ENCODE measurements around the gene TNFAIP8L3.
"Not testable (repeated sequence)": the region's sequence is repeated elsewhere in the genome, so short reads cannot be mapped to it uniquely, and the experiment has no call there.

TNFAIP8L3 gene

DNA sequence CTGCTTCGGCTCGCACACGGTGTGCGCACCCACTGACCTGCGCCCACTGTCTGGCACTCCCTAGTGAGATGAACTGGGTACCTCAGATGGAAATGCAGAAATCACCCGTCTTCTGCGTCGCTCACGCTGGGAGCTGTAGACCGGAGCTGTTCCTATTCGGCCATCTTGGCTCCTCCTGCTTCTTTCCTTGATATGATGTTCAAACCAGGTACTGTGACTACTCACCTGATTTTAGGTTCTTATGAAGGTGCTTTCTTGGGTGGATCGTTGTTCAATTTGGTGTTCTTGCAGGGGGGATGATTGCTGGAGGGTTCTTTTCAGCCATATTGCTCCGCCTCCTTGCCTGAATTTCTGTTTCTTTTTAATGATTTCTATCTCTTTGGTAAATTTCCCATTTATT, 57.2 kb downstream of the TNFAIP8L3 start:
- not testable (repeated sequence) for H3K79me1 ChIP-seq (ENCODE audit: low read depth, low read length); H2BK15ac ChIP-seq (ENCODE audit: low read length); H3K4me1 ChIP-seq (ENCODE audit: control insufficient read depth in 2 of 2, insufficient read depth in 1 of 2, low read depth in 1 of 2, low read length in 2 of 2); H3K27ac ChIP-seq (replicated peaks; ENCODE audit: low read length); H4K8ac ChIP-seq (ENCODE audit: low read depth, low read length); H3K27me3 ChIP-seq (ENCODE audit: control insufficient read depth in 3 of 3, insufficient read depth in 3 of 3, low read depth in 1 of 3, low read length in 3 of 3); H3K9me3 ChIP-seq (replicated peaks in 1 of 2; ENCODE audit: control insufficient read depth in 2 of 2, insufficient read depth in 1 of 2, low read depth in 1 of 2, low read length in 2 of 2); H3K23ac ChIP-seq (ENCODE audit: low read depth, low read length, poor library complexity); H2AK5ac ChIP-seq (ENCODE audit: low read depth, low read length); H2BK12ac ChIP-seq (ENCODE audit: low read length); H2BK120ac ChIP-seq (ENCODE audit: low read depth, low read length); H3K14ac ChIP-seq (ENCODE audit: low read length); H2BK5ac ChIP-seq (ENCODE audit: low read length); H3K4ac ChIP-seq (ENCODE audit: low read length); H4K91ac ChIP-seq (ENCODE audit: low read depth, low read length, poor library complexity); H3K9ac ChIP-seq (ENCODE audit: low read depth, low read length, poor library complexity); H3K36me3 ChIP-seq (replicated peaks in 1 of 2; ENCODE audit: control insufficient read depth in 2 of 2, insufficient read depth in 2 of 2, low read length in 2 of 2); H3K18ac ChIP-seq (ENCODE audit: low read length); DNase-seq (ENCODE audit: low spot score); H3K4me2 ChIP-seq (ENCODE audit: insufficient read depth, low read length, poor library complexity, severe bottlenecking)
- Histone ChIP-seq H2AFZ (ENCODE audit: low read length) (peak overlapping the region; percentile 69), H3K4me3 (ENCODE audit: low read length in 2 of 2) (peak overlapping the region in 1 of 2 donors; percentile 21)
- WGBS, 2 donors (ENCODE audit: extremely low coverage in 2 of 2, insufficient read length in 2 of 2, insufficient replicate concordance in 1 of 2): no CpG with 5 or more reads among the region's 13 CpGs

DNA sequence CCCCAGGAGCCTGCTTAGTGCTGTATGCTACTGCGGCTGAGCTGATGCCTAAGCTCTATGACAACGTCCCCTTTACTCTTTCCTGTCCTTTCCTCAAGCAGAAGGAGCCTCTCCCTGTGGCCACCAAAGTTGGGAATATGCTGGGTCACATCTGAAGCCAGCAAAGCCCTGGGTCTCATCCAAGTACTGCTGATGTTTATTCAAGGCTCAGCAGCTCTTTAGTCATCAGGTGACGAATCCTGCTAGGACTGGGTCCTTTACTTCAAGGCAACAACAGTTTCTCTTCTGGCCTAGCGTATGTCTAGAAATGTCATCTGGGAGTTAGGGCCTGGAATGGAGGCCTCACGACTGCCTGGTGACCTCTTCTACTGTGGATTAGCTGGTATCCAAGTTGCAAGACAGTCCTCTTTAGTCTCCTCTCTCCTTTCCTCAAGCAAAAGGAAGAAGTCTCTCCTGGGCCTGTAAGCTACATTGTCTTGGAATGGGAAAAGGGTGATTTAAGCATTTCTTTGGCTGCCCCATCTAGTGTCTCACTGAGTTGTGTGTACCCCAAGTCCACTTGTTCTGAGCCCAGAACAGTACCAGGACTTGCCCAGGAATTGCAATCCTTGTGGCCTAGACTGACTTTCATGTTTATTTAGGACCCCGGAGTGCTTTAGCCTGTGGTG, 63.9 kb downstream of the TNFAIP8L3 start:
- Histone ChIP-seq H2BK120ac (ENCODE audit: low read depth, low read length) (no peak overlapping the region), H4K8ac (ENCODE audit: low read depth, low read length) (no peak overlapping the region), H3K4me2 (ENCODE audit: insufficient read depth, low read length, poor library complexity, severe bottlenecking) (no peak overlapping the region), H3K9me3 (replicated peaks in 1 of 2; ENCODE audit: control insufficient read depth in 2 of 2, insufficient read depth in 1 of 2, low read depth in 1 of 2, low read length in 2 of 2) (peaks cover 0 to 5% of the 10 kb centered on the region in 2 donors), H3K36me3 (replicated peaks in 1 of 2; ENCODE audit: control insufficient read depth in 2 of 2, insufficient read depth in 2 of 2, low read length in 2 of 2) (no peaks in the 10 kb centered on the region), H3K4me3 (ENCODE audit: low read length in 2 of 2) (peak overlapping the region in 1 of 2 donors; percentile 16), H3K23ac (ENCODE audit: low read depth, low read length, poor library complexity) (no peak overlapping the region), H3K79me1 (ENCODE audit: low read depth, low read length) (no peaks in the 10 kb centered on the region), H2BK5ac (ENCODE audit: low read length) (no peak overlapping the region), H3K27ac (replicated peaks; ENCODE audit: low read length) (no peak overlapping the region), H3K27me3 (ENCODE audit: control insufficient read depth in 3 of 3, insufficient read depth in 3 of 3, low read depth in 1 of 3, low read length in 3 of 3) (no peaks in the 10 kb centered on the region), H3K14ac (ENCODE audit: low read length) (no peak overlapping the region), H4K91ac (ENCODE audit: low read depth, low read length, poor library complexity) (no peak overlapping the region), H2AFZ (ENCODE audit: low read length) (no peak overlapping the region), H2BK12ac (ENCODE audit: low read length) (no peak overlapping the region), H3K9ac (ENCODE audit: low read depth, low read length, poor library complexity) (no peak overlapping the region), H2BK15ac (ENCODE audit: low read length) (no peak overlapping the region), H2AK5ac (ENCODE audit: low read depth, low read length) (no peak overlapping the region), H3K18ac (ENCODE audit: low read length) (no peak overlapping the region), H3K4me1 (ENCODE audit: control insufficient read depth in 2 of 2, insufficient read depth in 1 of 2, low read depth in 1 of 2, low read length in 2 of 2) (no peaks in the 10 kb centered on the region), H3K4ac (ENCODE audit: low read length) (no peak overlapping the region)
- no CpG with 5 or more reads among the region's 6 CpGs for WGBS, 2 donors (ENCODE audit: extremely low coverage in 2 of 2, insufficient read length in 2 of 2, insufficient replicate concordance in 1 of 2)
- no peak for DNase-seq (ENCODE audit: low spot score)

DNA sequence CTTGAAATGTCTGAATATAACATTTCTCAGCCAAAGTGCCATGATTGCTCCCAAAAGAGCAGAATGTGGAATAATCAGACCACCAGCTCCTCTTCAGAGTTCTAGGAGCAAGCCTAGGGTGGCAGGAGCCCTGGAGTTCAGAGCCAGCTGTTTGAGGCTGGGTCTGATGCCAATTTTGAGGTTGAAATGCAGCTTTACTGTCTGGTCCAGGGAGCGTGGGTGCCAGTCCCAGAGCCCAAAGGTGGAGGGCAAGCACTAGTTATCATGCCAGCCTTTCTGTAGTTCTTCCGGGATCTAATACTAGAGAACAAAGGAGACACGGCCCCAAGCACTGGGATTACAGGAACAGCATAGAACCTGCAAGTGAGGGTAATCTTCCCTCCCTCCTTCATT, 69.3 kb downstream of the TNFAIP8L3 start:
- Histone ChIP-seq H3K4me2 (ENCODE audit: insufficient read depth, low read length, poor library complexity, severe bottlenecking) (no peak overlapping the region), H3K27ac (replicated peaks; ENCODE audit: low read length) (no peak overlapping the region), H3K4me3 (ENCODE audit: low read length in 2 of 2) (no peak overlapping the region), H2AK5ac (ENCODE audit: low read depth, low read length) (no peak overlapping the region), H3K18ac (ENCODE audit: low read length) (no peak overlapping the region), H2BK120ac (ENCODE audit: low read depth, low read length) (no peak overlapping the region), H3K9me3 (replicated peaks in 1 of 2; ENCODE audit: control insufficient read depth in 2 of 2, insufficient read depth in 1 of 2, low read depth in 1 of 2, low read length in 2 of 2) (peaks cover 0 to 5% of the 10 kb centered on the region in 2 donors), H2BK12ac (ENCODE audit: low read length) (no peak overlapping the region), H3K4ac (ENCODE audit: low read length) (no peak overlapping the region), H4K91ac (ENCODE audit: low read depth, low read length, poor library complexity) (no peak overlapping the region), H2BK5ac (ENCODE audit: low read length) (no peak overlapping the region), H3K23ac (ENCODE audit: low read depth, low read length, poor library complexity) (no peak overlapping the region), H2AFZ (ENCODE audit: low read length) (no peak overlapping the region), H2BK15ac (ENCODE audit: low read length) (no peak overlapping the region), H4K8ac (ENCODE audit: low read depth, low read length) (no peak overlapping the region), H3K9ac (ENCODE audit: low read depth, low read length, poor library complexity) (no peak overlapping the region), H3K79me1 (ENCODE audit: low read depth, low read length) (no peaks in the 10 kb centered on the region), H3K36me3 (replicated peaks in 1 of 2; ENCODE audit: control insufficient read depth in 2 of 2, insufficient read depth in 2 of 2, low read length in 2 of 2) (no peaks in the 10 kb centered on the region), H3K4me1 (ENCODE audit: control insufficient read depth in 2 of 2, insufficient read depth in 1 of 2, low read depth in 1 of 2, low read length in 2 of 2) (no peaks in the 10 kb centered on the region), H3K27me3 (ENCODE audit: control insufficient read depth in 3 of 3, insufficient read depth in 3 of 3, low read depth in 1 of 3, low read length in 3 of 3) (no peaks in the 10 kb centered on the region), H3K14ac (ENCODE audit: low read length) (no peak overlapping the region)
- no peak for DNase-seq (ENCODE audit: low spot score)
- no CpG with 5 or more reads among the region's 3 CpGs for WGBS, 2 donors (ENCODE audit: extremely low coverage in 2 of 2, insufficient read length in 2 of 2, insufficient replicate concordance in 1 of 2)

DNA sequence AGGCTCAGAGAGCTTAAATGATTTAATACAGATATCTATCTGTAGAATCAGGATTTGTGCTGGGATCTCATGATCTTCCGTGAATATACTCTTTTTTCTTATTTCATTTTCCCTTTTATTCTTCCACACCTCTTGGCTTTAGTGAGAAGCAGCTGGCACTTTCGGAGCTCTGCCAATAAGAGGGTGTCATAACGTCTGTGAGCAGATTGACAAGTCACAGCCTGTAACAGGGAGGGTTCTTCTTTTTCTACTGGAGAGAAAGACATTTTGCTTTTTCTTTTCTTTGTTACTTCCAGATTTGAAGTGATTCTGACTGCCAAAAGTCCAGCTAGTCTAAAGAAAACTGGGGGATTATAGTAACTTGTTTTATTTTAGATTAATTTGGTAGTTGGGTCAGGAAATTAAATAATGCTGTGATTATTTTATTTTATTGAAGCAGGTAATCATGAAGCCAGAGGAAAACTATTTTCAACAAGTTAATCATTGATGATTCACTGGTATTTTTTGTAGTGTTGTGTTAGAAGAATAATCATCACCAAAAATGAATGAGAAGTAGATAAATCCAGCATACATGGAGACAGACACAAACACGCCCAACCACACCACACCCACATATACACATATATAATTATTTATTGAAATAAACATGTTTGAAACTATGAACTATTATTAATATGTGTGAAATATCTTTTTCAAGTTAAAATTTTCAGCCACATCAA, 69.8 kb downstream of the TNFAIP8L3 start:
- Histone ChIP-seq H2AFZ (ENCODE audit: low read length) (no peak overlapping the region), H2BK12ac (ENCODE audit: low read length) (no peak overlapping the region), H3K9ac (ENCODE audit: low read depth, low read length, poor library complexity) (no peak overlapping the region), H4K8ac (ENCODE audit: low read depth, low read length) (no peak overlapping the region), H3K36me3 (replicated peaks in 1 of 2; ENCODE audit: control insufficient read depth in 2 of 2, insufficient read depth in 2 of 2, low read length in 2 of 2) (no peaks in the 10 kb centered on the region), H3K4me2 (ENCODE audit: insufficient read depth, low read length, poor library complexity, severe bottlenecking) (no peak overlapping the region), H3K27ac (replicated peaks; ENCODE audit: low read length) (no peak overlapping the region), H3K14ac (ENCODE audit: low read length) (no peak overlapping the region), H3K9me3 (replicated peaks in 1 of 2; ENCODE audit: control insufficient read depth in 2 of 2, insufficient read depth in 1 of 2, low read depth in 1 of 2, low read length in 2 of 2) (peaks cover 0 to 5% of the 10 kb centered on the region in 2 donors), H3K4ac (ENCODE audit: low read length) (no peak overlapping the region), H3K4me3 (ENCODE audit: low read length in 2 of 2) (no peak overlapping the region), H3K27me3 (ENCODE audit: control insufficient read depth in 3 of 3, insufficient read depth in 3 of 3, low read depth in 1 of 3, low read length in 3 of 3) (no peaks in the 10 kb centered on the region), H3K4me1 (ENCODE audit: control insufficient read depth in 2 of 2, insufficient read depth in 1 of 2, low read depth in 1 of 2, low read length in 2 of 2) (no peaks in the 10 kb centered on the region), H3K23ac (ENCODE audit: low read depth, low read length, poor library complexity) (no peak overlapping the region), H3K79me1 (ENCODE audit: low read depth, low read length) (no peaks in the 10 kb centered on the region), H2BK120ac (ENCODE audit: low read depth, low read length) (no peak overlapping the region), H2BK5ac (ENCODE audit: low read length) (no peak overlapping the region), H3K18ac (ENCODE audit: low read length) (no peak overlapping the region), H4K91ac (ENCODE audit: low read depth, low read length, poor library complexity) (no peak overlapping the region), H2BK15ac (ENCODE audit: low read length) (no peak overlapping the region), H2AK5ac (ENCODE audit: low read depth, low read length) (no peak overlapping the region)
- DNase-seq (ENCODE audit: low spot score): no peak
- WGBS, 2 donors (ENCODE audit: extremely low coverage in 2 of 2, insufficient read length in 2 of 2, insufficient replicate concordance in 1 of 2): no CpG with 5 or more reads among the region's 4 CpGs

All from neuronal stem cell (in vitro differentiated cells).